ENCODE measurements around the gene TRAM2. TPM values are rescaled to one million over a fixed set of nuclear protein-coding genes. Genes with fewer than 3 reads are reported as not detected.
A peak's percentile ranks its signal among the peaks of the same experiment; 100 is the strongest.

Gene TRAM2
- total RNA-seq, 1 experiment from 2014 or later, result 21.2 TPM

GRCh38 chr6:52537001-52537753, 39.7 kb downstream of the TRAM2 start:
- no peak overlapping the region for H3K18ac ChIP-seq (ENCODE audit: insufficient read length, low read depth, low read length)
- no peak overlapping the region for H3K4me3 Mint-ChIP-seq
- H3K9me3 ChIP-seq (ENCODE audit: control insufficient read depth, low read depth, low read length), result no peaks in the 10 kb centered on the region
- no peak overlapping the region for H3K4ac ChIP-seq (ENCODE audit: low read depth, low read length)
- H3K79me1 ChIP-seq (ENCODE audit: insufficient read depth, low read depth, low read length, poor library complexity, severe bottlenecking), result no peaks in the 10 kb centered on the region
- H3K27me3 ChIP-seq (ENCODE audit: insufficient read depth, low read length), result no peaks in the 10 kb centered on the region
- H3K56ac ChIP-seq (ENCODE audit: insufficient read length, low read depth, low read length), result no peak overlapping the region
- no peaks in the 10 kb centered on the region for H3K23me2 ChIP-seq (ENCODE audit: insufficient read length, low read depth, low read length, poor library complexity, severe bottlenecking)
- H4K20me1 ChIP-seq (ENCODE audit: control insufficient read depth, insufficient read depth, insufficient read length), result no peaks in the 10 kb centered on the region
- H3T11ph ChIP-seq (ENCODE audit: low read length), result no peak overlapping the region
- no peak overlapping the region for H3K14ac ChIP-seq (ENCODE audit: insufficient read depth, low read length)
- H3K27ac Mint-ChIP-seq, result peak overlapping the region in 1 of 3 experiments; percentile 13; a peak in 3 of 7 replicates
- TF ChIP-seq CTCF (conservative IDR thresholded peaks at IDR 0.05), result no peak
- H3K9me3 Mint-ChIP-seq, result no peaks in the 10 kb centered on the region
- H2BK15ac ChIP-seq (ENCODE audit: low read depth, low read length), result no peak overlapping the region
- H2BK12ac ChIP-seq (ENCODE audit: insufficient read length, low read depth, low read length), result no peak overlapping the region
- peaks cover 4% of the 10 kb centered on the region; the same call in 1 of the 2 replicates for H3K79me2 ChIP-seq (ENCODE audit: insufficient read depth, low read length)
- DNase-seq, result no peak
- H3K4me1 ChIP-seq (ENCODE audit: insufficient read depth, low read length), result peaks cover 16% of the 10 kb centered on the region; the same call in 1 of the 2 replicates
- no peak overlapping the region for H4K8ac ChIP-seq (replicated peaks; ENCODE audit: insufficient read length, low read depth, low read length)
- H4K5ac ChIP-seq (ENCODE audit: insufficient read length, low read depth, low read length), result no peak overlapping the region
- no peak overlapping the region for H2AK5ac ChIP-seq (ENCODE audit: insufficient read length, low read length)
- no peak overlapping the region for H3K27ac ChIP-seq (ENCODE audit: insufficient read length, low read depth, low read length)
- no CpG with 5 or more reads among the region's 8 CpGs for WGBS (ENCODE audit: extremely low coverage, insufficient read length, low lambda C conversion rate)
- no peak overlapping the region for H2BK20ac ChIP-seq (ENCODE audit: low read depth, low read length, poor library complexity, severe bottlenecking)
- H4K91ac ChIP-seq (ENCODE audit: insufficient read length, low read depth, low read length), result no peak overlapping the region
- H3K9ac ChIP-seq (ENCODE audit: extremely low read depth, insufficient read length, low read length), result no peak overlapping the region
- H2AFZ ChIP-seq (ENCODE audit: low read length), result no peak overlapping the region
- H3K4me2 ChIP-seq (ENCODE audit: insufficient read depth, insufficient read length, low read length), result no peak overlapping the region
- no peaks in the 10 kb centered on the region for H3K27me3 Mint-ChIP-seq (ENCODE audit: low read depth)
- H3K23ac ChIP-seq (ENCODE audit: insufficient read length, low read depth, low read length), result no peak overlapping the region
- H3K36me3 Mint-ChIP-seq (ENCODE audit: insufficient read depth in 1 of 3, low read depth in 3 of 3), result peaks cover 4 to 16% (median 5%) of the 10 kb centered on the region in 3 experiments; a peak in 4 of 7 replicates
- no peak overlapping the region for H2BK120ac ChIP-seq (ENCODE audit: low read depth, low read length, poor library complexity, severe bottlenecking)
- H3K4me1 Mint-ChIP-seq, result peaks cover 28% of the 10 kb centered on the region in 2 experiments
- H2BK5ac ChIP-seq (ENCODE audit: insufficient read length, low read length), result no peak overlapping the region

Data from H9 (cell line).